Dermis microvascular lymphatic vessel endothelial cell (primary cell): ENCODE measurements around the gene APBB1IP. TPM values are rescaled to one million over a fixed set of nuclear protein-coding genes. Genes with fewer than 3 reads are reported as not detected.

Experiments
- total RNA-seq: library from RNA; depleted of rRNA; stranded (reverse); fragments of >200 nt; gene quantifications from 2 replicates; pipeline ENCODE4 v1.2.1, GENCODE V29; 2014

APBB1IP gene
- total RNA-seq, 1 donor from 2014 or later: not detected

Other genes with a start within 250 kb of the APBB1IP start
- not detected in 2 replicates for gene GAD2, start 221.6 kb upstream of the APBB1IP start, total RNA-seq